Activated naive CD4-positive, alpha-beta T cell treated with anti-CD3 and anti-CD28 coated beads, Interleukin-2, amount 10 ng/mL, durations not matched to agents 7 days and 5 days (primary cell): Measurements from ENCODE around the gene ANKMY1.
"Not testable (repeated sequence)": the region's sequence is repeated elsewhere in the genome, so short reads cannot be mapped to it uniquely, and the experiment has no call there.

Source experiments
- CTCF ChIA-PET: fragments of 350-600 bp; sonication (Branson Sonifier 250); formaldehyde crosslinking; loops from one replicate; lab custom pipeline; 2021; ENCODE audit warnings: antibody characterized with exemption; lab: Charles Lee
- DNase-seq: peaks from one replicate; pipeline ENCODE4 v3.0.0-alpha.2; 2020
- H3K27ac Mint-ChIP-seq: one replicate; pipeline ENCODE4 v1.8.0; 2021; ENCODE audit warnings: mild to moderate bottlenecking, moderate library complexity, mixed read lengths
- H3K27me3 Mint-ChIP-seq: one replicate; pipeline ENCODE4 v1.8.0; 2021; ENCODE audit warnings: mild to moderate bottlenecking, mixed read lengths
- H3K36me3 Mint-ChIP-seq: one replicate; pipeline ENCODE4 v1.8.0; 2021; ENCODE audit warnings: mixed read lengths
- H3K4me1 Mint-ChIP-seq: one replicate; pipeline ENCODE4 v1.8.0; 2021; ENCODE audit warnings: mixed read lengths
- H3K4me3 Mint-ChIP-seq: one replicate; pipeline ENCODE4 v1.8.0; 2021; ENCODE audit warnings: mild to moderate bottlenecking, moderate library complexity, mixed read lengths
- H3K9me3 Mint-ChIP-seq: one replicate; pipeline ENCODE4 v1.8.0; 2021; ENCODE audit warnings: mixed read lengths

ANKMY1 gene

DNA sequence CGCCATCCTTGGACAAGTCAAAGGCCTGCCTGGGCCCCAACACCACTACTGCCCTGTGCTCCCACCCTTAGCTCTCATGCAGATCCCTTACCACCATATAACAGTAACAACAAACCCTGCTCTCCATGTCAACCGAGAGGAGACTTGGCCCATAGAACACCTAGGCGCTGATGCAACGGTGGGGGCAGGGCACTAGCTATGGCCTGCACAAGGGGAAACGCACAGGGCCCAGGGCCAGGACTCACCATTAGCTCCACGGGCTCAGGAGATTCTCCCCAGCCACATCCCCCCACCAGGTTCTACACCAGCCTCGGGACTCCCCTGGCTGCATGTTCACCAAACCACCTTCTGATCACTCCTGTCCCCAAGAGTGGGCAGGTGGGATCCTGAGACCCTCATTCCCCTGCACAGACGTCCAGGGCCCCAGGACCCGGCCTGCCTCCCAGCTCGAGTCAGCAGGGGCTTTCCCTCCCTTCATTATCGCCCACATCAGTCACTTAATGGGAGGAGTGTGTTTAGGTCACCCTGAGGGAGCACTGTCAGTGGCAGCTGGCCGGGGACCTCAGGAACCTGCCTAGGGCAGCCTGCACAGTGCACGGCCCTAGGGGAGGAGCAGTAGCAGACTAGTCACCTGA lies 29.3 kb downstream of the ANKMY1 start:
- Mint-ChIP-seq H3K36me3 (peaks cover 88% of the 10 kb centered on the region), H3K4me3 (no peak overlapping the region), H3K9me3 (peaks cover 64% of the 10 kb centered on the region), H3K27me3 (no peaks in the 10 kb centered on the region), H3K4me1 (no peaks in the 10 kb centered on the region), H3K27ac (no peak overlapping the region)
- CTCF ChIA-PET: no interaction called here
- no peak for DNase-seq

DNA sequence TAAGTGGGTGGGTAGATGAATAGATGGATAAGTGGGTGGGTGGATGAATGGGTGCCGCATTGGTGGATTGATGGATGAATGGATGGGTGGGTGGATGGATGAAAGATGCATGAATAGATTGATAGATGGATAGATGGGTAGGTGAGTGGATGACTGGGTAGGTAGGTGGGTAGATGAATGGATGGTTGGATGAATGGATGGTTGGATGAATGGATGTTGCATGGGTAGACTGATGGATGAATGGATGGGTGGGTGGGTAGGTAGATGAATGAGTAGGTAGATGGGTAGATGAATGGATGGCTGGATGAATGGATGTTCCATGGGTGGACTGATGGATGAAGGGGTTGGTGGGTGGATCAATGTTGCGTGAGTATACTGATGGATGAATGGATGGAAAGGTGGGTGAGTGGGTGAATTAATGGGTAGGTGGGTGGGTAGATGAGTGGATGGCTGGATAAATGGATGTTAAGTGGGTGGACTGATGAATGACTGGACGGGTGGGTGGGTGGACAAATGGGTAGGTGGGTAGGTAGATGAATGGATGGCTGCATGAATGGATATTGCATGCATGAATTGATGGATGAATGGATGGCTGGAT lies 30.5 kb downstream of the ANKMY1 start:
- Mint-ChIP-seq H3K9me3 (peaks cover 66% of the 10 kb centered on the region), H3K36me3 (peaks cover 89% of the 10 kb centered on the region), H3K27me3 (no peaks in the 10 kb centered on the region), H3K4me3 (no peak overlapping the region), H3K4me1 (no peaks in the 10 kb centered on the region), H3K27ac (no peak overlapping the region)
- CTCF ChIA-PET: no interaction called here
- DNase-seq: no peak

GRCh38 chr2:240526521-240526920 lies 31.3 kb downstream of the ANKMY1 start:
- Mint-ChIP-seq H3K36me3 (peaks cover 88% of the 10 kb centered on the region), H3K27me3 (no peaks in the 10 kb centered on the region), H3K4me1 (no peaks in the 10 kb centered on the region), H3K9me3 (peaks cover 61% of the 10 kb centered on the region), H3K4me3 (no peak overlapping the region), H3K27ac (no peak overlapping the region)
- CTCF ChIA-PET: no interaction called here
- peak; percentile 8 for DNase-seq

GRCh38 chr2:240525802-240526201 lies 32.0 kb downstream of the ANKMY1 start:
- H3K36me3 Mint-ChIP-seq: peaks cover 82% of the 10 kb centered on the region
- CTCF ChIA-PET: no interaction called here
- H3K4me1 Mint-ChIP-seq: no peaks in the 10 kb centered on the region

GRCh38 chr2:240524963-240525718 lies 32.6 kb downstream of the ANKMY1 start:
- DNase-seq: peak; percentile 5
- CTCF ChIA-PET: interaction anchor here (1.9 kb wide), 1 partner anchor 11 kb away, joined by 9 read pairs; no protein-coding TSS in a partner anchor
- no peaks in the 10 kb centered on the region for H3K4me1 Mint-ChIP-seq

More at GRCh38 chr2:240525802-240526201, 32.0 kb downstream of the ANKMY1 start:
- Mint-ChIP-seq H3K9me3 (peaks cover 54% of the 10 kb centered on the region), H3K27ac (no peak overlapping the region), H3K4me3 (no peak overlapping the region), H3K27me3 (peaks cover 2% of the 10 kb centered on the region)
- peak; percentile 3 for DNase-seq

DNA sequence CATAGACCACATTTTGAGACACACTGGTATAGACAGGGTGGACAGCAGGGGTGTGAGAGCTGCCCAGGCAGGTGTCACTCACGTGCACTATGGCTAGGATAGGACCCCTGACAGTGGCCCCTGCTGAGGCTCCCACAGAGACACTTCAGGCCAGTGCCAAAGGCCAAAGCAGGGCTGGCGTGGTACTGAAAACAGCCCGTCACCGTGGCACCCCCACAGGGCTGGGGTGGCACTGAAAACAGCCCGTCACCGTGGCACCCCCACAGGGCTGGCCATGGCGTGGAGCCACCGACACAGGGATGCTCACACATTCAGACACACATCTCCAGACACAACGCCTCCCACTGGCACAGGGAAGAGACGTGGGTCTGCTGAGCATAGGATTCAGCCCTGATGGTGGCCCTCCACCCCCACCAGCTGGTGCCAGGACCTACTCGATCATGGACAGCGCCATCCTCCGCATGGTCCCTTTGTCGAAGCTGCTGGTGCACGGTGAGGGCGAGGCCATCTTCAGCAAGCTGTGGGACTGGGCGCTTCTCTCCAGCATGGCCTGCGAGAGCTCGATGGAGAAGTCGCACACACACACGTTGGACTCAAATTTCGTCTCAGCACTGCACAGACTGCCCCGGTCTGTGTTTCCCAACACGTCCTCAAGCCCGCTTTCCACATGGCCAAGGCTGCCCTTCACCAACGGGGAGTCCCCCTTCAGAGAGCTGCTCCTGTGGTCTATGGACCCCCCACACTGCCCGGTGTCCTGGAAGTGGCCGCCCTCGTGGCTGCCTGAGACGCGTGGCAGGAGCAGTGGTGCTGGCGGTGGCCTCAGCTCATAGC lies 34.1 kb downstream of the ANKMY1 start:
- peaks cover 67% of the 10 kb centered on the region for H3K36me3 Mint-ChIP-seq
- CTCF ChIA-PET: interaction anchor here (1.9 kb wide), 1 partner anchor 9 kb away, joined by 9 read pairs; no protein-coding TSS in a partner anchor

More at GRCh38 chr2:240524963-240525718, 32.6 kb downstream of the ANKMY1 start:
- Mint-ChIP-seq H3K4me3 (no peak overlapping the region), H3K9me3 (peaks cover 51% of the 10 kb centered on the region), H3K36me3 (peaks cover 80% of the 10 kb centered on the region), H3K27me3 (peaks cover 6% of the 10 kb centered on the region), H3K27ac (no peak overlapping the region)

DNA sequence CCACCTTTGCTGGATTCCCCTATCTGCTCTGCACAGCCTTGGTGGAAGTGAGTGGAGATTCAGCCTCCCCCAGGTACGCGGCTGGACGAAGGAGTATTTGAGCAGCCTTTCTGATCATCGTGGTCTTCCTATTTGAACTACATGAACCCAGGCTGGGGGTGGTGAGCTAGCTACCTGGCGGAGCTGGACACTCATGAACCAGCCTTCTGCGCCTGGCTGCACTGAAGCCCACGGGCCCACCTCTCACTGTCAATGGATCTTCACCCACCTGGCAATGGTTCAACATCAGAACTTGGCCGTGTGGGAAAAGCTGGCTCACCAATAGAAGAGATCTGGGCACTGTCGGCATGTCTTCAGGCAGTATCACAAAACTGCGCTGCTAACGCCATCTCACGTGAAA lies 35.4 kb downstream of the ANKMY1 start:
- H3K27me3 Mint-ChIP-seq: peaks cover 14% of the 10 kb centered on the region
- peaks cover 59% of the 10 kb centered on the region for H3K36me3 Mint-ChIP-seq
- H3K4me3 Mint-ChIP-seq: no peak overlapping the region
- H3K27ac Mint-ChIP-seq: no peak overlapping the region
- peaks cover 40% of the 10 kb centered on the region for H3K9me3 Mint-ChIP-seq
- DNase-seq: peak; percentile 8
- CTCF ChIA-PET: interaction anchor here (0.7 kb wide), 1 partner anchor 9 kb away, joined by 4 read pairs; no protein-coding TSS in a partner anchor
- no peaks in the 10 kb centered on the region for H3K4me1 Mint-ChIP-seq

More for the DNA sequence above, 34.1 kb downstream of the ANKMY1 start:
- H3K4me1 Mint-ChIP-seq: no peaks in the 10 kb centered on the region
- peaks cover 14% of the 10 kb centered on the region for H3K27me3 Mint-ChIP-seq
- DNase-seq: peak; percentile 15
- no peak overlapping the region for H3K4me3 Mint-ChIP-seq
- peaks cover 44% of the 10 kb centered on the region for H3K9me3 Mint-ChIP-seq
- H3K27ac Mint-ChIP-seq: no peak overlapping the region

- peaks cover 54% of the 10 kb centered on the region for H3K36me3 Mint-ChIP-seq
These were observed 35.9 kb downstream of the ANKMY1 start for GRCh38 chr2:240521885-240522284.

DNA sequence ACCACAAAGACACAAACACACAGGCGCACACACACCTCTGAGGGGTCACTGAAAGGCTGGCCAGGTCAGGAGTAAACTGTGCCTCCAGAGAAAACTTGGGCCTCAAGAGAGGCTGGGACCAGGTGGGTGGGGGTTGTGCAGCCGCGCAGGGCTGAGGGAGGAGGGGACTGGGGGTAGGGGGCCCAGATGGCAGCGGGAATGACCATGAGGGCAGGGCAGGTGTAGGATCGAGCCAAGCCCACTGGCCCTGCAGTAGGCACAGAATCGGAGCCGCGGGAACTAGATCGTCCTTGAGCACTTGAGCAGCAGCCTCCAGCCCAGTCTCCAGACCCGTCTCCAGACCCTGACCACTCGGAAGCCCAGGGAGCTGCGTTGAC lies 36.8 kb downstream of the ANKMY1 start:
- H3K9me3 Mint-ChIP-seq: peaks cover 30% of the 10 kb centered on the region
- no peak overlapping the region for H3K4me3 Mint-ChIP-seq
- no peak for DNase-seq
- peaks cover 14% of the 10 kb centered on the region for H3K27me3 Mint-ChIP-seq
- CTCF ChIA-PET: no interaction called here
- H3K36me3 Mint-ChIP-seq: peaks cover 46% of the 10 kb centered on the region
- H3K4me1 Mint-ChIP-seq: no peaks in the 10 kb centered on the region
- H3K27ac Mint-ChIP-seq: no peak overlapping the region

More at GRCh38 chr2:240521885-240522284, 35.9 kb downstream of the ANKMY1 start:
- H3K4me3 Mint-ChIP-seq, H3K4me1 Mint-ChIP-seq, H3K27ac Mint-ChIP-seq, CTCF ChIA-PET: not testable (repeated sequence)
- peak; percentile 19 for DNase-seq
- Mint-ChIP-seq H3K27me3 (peaks cover 14% of the 10 kb centered on the region), H3K9me3 (peaks cover 35% of the 10 kb centered on the region)

DNA sequence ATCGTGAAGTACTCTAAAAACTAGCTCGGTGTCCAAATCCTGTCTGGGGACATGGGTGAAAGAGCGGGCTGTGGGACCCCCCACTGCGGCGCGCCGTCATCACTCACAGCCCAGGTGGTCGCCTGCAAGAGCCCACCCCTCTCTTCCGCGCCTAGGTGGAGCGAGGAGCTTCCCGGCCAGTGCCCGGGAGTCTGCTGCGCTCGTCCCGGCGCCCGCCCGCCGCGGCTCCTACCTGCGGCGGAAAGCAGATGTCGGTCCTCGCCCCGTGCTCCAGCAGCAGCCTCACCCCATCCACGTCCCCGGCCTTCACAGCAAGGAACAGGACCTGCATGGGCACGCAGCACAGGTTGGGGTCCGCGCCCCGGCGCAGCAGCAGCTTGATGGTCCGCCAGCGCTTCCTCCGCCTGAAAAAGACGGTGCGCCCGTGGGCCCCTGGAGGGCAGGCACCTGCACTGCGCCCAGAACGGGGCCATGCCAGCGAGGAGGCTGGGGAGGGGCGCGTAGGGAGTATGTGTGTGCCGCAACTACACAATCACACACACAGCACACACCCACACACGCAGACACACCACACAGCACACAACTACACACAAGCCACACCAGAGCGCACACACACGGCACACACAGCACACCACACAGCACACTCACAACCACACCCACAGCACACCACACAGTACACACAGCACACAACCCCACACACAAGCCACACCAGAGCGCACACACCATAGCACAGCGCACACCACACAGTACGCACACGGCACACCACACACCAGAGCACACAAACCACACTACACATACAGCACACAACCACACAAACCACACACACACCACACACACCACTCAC lies 37.4 kb downstream of the ANKMY1 start:
- peaks cover 26% of the 10 kb centered on the region for H3K9me3 Mint-ChIP-seq
- peaks cover 42% of the 10 kb centered on the region for H3K36me3 Mint-ChIP-seq
- H3K4me3 Mint-ChIP-seq: no peak overlapping the region
- H3K27me3 Mint-ChIP-seq: peaks cover 14% of the 10 kb centered on the region
- DNase-seq: peak; percentile 19
- CTCF ChIA-PET: no interaction called here
- H3K27ac Mint-ChIP-seq: no peak overlapping the region
- no peaks in the 10 kb centered on the region for H3K4me1 Mint-ChIP-seq

DNA sequence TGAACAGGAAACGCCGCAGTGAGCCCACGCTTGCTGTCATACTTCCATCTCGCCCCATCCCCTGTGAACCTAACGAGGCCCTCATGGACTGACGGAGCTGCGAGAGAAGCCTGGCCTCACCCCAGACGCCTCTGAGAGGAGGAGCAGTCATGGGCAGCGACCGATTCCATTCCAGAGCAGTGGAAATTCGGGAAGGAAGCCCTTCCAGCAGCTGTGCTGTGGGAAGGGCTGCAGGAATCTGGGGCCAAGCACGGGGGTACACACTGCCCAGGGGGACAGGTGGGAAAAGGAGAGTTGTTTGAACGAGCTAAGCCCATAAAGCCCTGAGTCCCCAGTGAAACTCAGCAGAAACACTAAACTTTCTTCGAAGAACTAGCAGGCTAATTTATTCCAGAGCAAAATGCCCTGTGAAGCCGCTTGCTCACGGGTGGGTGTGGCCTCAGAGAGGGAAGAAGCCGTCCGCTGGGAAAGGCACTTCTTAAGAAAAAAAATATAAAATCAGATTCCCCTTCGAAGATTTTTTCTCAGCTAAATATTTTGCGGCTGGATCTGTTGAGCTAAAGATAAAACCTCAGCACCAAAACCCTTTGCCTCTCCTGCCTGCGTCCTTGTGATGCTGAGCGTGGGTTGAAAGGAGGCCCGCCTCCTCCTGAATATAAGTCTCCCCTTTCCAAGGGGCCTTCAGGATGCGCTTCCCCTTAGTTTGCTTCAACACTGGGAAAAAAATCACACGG lies 38.2 kb downstream of the ANKMY1 start:
- no peaks in the 10 kb centered on the region for H3K4me1 Mint-ChIP-seq
- H3K27me3 Mint-ChIP-seq: peaks cover 14% of the 10 kb centered on the region
- no peak overlapping the region for H3K4me3 Mint-ChIP-seq
- peaks cover 18% of the 10 kb centered on the region for H3K9me3 Mint-ChIP-seq
- no peak overlapping the region for H3K27ac Mint-ChIP-seq
- DNase-seq: peak; percentile 17
- CTCF ChIA-PET: no interaction called here
- peaks cover 34% of the 10 kb centered on the region for H3K36me3 Mint-ChIP-seq

DNA sequence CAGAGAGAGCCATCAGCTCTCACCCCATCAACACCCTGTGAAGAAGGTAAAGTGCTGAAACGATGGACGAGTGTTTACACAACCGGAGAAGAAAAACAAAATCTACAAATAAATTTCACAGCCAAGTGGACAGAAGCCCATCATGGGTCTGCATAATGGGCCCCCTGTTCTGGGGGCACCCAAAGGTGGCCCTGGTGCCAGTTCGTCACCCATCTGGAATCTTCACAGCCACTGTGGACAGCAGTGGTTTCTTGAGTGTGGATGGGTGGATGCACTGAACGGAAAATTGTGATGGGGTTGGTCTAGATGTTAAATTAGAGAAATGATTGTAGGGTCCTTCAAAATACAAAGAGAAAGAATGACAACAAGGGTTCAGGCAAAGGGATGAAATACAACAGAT lies 38.8 kb downstream of the ANKMY1 start:
- DNase-seq: peak; percentile 0
- Mint-ChIP-seq H3K36me3 (peaks cover 30% of the 10 kb centered on the region), H3K27me3 (peaks cover 14% of the 10 kb centered on the region), H3K4me3 (no peak overlapping the region), H3K9me3 (peaks cover 13% of the 10 kb centered on the region), H3K4me1 (peaks cover 5% of the 10 kb centered on the region), H3K27ac (no peak overlapping the region)
- CTCF ChIA-PET: no interaction called here

- CTCF ChIA-PET: no interaction called here
These were observed 40.4 kb downstream of the ANKMY1 start for GRCh38 chr2:240517342-240517741.

More at GRCh38 chr2:240517342-240517741, 40.4 kb downstream of the ANKMY1 start:
- H3K4me1 Mint-ChIP-seq: peaks cover 13% of the 10 kb centered on the region
- no peak overlapping the region for H3K27ac Mint-ChIP-seq
- peak; percentile 7 for DNase-seq
- H3K4me3 Mint-ChIP-seq: no peak overlapping the region
- H3K27me3 Mint-ChIP-seq: peaks cover 14% of the 10 kb centered on the region
- H3K36me3 Mint-ChIP-seq: peaks cover 16% of the 10 kb centered on the region
- H3K9me3 Mint-ChIP-seq: peaks cover 3% of the 10 kb centered on the region
